Fibroblast of the aortic adventitia (primary cell): ENCODE data around the gene CENPX. TPM values are rescaled to one million over a fixed set of nuclear protein-coding genes. Genes with fewer than 3 reads are reported as not detected.

Experiments
- DNase-seq: peaks from one replicate; pipeline ENCODE4 v3.0.0-alpha.2; 2010; ENCODE audit warnings: low read depth
- H3K4me3 ChIP-seq: 2 replicates; pipeline ENCODE4 v1.5.1; 2011; ENCODE audit warnings: low read depth, mild to moderate bottlenecking, control low read depth, low read length, moderate library complexity
- total RNA-seq: library from RNA; depleted of rRNA; stranded (reverse); fragments of >200 nt; gene quantifications from 2 replicates; pipeline ENCODE4 v1.2.3, GENCODE V29; 2012; ENCODE audit warnings: low replicate concordance
- TF ChIP-seq, protein P1 (sequence below): IDR thresholded peaks from 2 replicates; pipeline ENCODE4 v1.5.1; 2011; ENCODE audit warnings: mild to moderate bottlenecking, low read length, control low read depth, inconsistent platforms; ENCODE audit not compliant: insufficient read depth

CENPX gene
- total RNA-seq, 1 donor: 41.8 TPM

DNA sequence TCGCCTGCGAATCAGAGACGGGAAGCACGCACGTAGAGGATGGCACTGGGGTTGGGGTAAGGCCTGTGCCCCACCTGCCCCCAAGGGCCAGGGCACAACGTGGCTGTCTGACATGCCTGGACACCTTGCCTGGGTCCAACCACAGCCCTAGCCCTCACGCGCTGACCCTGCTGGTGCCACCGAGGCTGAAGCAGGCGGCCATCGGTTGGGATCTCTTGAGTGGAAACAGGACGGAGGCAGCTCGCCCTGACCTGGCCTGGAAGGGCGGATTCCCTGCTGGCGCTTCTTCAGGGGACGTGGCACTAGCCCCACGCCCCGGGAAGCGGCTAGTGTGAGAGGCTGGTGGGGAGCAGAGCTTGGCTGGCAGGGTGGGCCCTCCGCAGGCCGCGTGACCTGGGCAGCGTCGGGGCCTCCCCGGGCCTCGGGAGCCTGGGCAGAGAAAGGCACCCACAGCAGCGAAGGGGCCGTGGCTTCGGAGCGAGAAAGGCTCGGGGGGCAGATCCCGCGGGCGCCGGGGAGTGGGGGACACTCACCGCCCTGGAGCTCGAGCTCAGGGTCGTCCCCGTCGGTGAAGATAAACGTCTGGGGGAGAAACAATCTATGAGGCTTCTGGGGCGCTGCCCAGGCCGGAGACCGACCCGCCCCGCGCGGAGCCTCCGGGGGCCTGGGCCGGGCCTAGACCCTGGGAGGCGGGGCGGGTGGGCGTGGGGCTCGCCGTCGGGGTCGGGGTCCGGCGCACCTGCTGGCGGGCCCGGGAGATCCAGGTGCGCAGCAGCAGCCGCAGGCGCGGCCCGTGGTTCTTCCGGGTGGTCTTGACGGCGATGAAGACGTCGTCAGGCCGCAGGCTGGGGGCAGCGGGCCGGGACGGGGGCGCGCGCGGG is 28.3 kb upstream of the CENPX start:
- TF ChIP-seq, protein P1, sequence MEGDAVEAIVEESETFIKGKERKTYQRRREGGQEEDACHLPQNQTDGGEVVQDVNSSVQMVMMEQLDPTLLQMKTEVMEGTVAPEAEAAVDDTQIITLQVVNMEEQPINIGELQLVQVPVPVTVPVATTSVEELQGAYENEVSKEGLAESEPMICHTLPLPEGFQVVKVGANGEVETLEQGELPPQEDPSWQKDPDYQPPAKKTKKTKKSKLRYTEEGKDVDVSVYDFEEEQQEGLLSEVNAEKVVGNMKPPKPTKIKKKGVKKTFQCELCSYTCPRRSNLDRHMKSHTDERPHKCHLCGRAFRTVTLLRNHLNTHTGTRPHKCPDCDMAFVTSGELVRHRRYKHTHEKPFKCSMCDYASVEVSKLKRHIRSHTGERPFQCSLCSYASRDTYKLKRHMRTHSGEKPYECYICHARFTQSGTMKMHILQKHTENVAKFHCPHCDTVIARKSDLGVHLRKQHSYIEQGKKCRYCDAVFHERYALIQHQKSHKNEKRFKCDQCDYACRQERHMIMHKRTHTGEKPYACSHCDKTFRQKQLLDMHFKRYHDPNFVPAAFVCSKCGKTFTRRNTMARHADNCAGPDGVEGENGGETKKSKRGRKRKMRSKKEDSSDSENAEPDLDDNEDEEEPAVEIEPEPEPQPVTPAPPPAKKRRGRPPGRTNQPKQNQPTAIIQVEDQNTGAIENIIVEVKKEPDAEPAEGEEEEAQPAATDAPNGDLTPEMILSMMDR: no peak
- peak; percentile 19 for DNase-seq
- H3K4me3 ChIP-seq: peak overlapping the region; percentile 80

- TF ChIP-seq, protein P1: no peak
- H3K4me3 ChIP-seq: peak overlapping the region; percentile 80
- DNase-seq: no peak
Observed at GRCh38 chr17:82050152-82050760, 27.6 kb upstream of the CENPX start.

- no peak overlapping the region for H3K4me3 ChIP-seq
- no peak for DNase-seq
- TF ChIP-seq, protein P1: no peak
Observed at GRCh38 chr17:82049521-82049971, 26.9 kb upstream of the CENPX start.

DNA sequence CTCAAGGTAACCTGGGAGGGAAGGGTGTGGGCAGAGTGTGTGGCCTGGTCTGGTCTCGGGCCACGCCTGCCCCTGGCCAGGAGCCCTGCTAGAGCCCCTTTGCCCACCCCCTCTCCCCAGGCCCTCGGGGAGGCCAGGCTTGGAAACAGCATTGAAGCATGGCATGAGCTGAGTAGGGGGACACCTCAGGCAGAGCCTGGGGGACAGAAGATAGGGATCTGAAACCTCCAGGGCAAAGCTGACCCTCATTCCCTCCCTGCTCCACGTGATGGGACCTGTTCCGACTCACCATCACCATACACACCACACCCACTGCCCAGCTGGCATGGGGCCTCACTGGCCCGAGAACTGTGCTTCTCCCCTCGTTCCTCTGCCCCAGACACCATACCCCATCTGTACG is 26.4 kb upstream of the CENPX start:
- H3K4me3 ChIP-seq: no peak overlapping the region
- TF ChIP-seq, protein P1: no peak
- no peak for DNase-seq

DNA sequence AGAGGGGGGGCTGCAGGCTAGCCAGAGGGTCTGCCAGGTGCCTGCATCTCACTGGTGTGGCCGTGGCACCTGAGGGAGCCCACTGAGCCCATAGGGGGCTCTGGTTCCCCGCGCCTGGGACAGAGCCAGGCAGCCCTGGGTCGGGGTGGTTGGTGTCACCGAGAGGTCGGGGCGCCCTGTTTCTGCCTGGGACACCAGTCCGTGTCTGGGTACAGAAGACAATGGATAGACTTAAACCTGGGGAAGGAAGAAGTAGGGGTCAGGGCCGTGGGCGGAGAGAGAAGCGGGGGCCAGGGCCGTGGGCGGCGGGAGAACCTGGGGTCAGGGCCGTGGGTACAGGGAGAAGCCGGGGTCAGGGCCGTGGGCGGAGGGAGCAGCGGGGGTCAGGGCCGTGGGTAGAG is 25.9 kb upstream of the CENPX start:
- no peak overlapping the region for H3K4me3 ChIP-seq
- no peak for DNase-seq
- TF ChIP-seq, protein P1: no peak

DNA sequence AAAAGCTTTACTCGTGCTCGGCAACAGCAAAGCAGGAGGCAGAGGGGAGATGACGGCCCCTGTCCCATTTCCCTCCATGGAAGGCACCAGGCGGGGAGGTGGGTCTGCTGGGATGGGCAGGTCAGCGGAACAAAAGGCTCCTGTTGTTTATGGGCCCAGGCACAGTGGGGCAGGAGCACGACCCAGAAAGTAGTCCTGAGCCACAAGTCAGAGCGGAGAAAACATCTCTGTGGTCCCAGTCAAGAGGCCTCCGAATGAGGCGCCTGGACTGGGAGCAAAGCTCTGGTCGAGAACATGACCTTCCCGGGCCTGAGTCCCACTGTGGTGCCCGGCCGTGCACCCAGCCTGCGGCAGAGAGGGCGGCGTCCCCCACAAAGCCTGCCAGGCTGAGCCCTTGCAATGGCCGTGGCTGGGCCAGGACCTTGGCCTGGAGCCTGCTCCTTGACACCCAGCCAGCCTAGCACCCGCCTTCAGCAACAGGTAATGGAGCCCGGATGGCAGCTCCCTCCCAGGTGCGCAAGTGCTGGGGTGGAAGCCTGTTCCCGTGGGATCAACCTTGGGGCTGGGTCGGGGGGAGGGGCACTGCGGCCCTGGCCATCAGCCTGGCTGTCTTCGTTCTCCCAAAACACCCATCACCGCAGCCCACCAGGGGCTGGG is 25.4 kb upstream of the CENPX start:
- DNase-seq: no peak
- H3K4me3 ChIP-seq: no peak overlapping the region
- TF ChIP-seq, protein P1: no peak
